ENCODE measurements around the gene PRKG1.

GRCh38 chr10:51377932-51378599 lies 303.8 kb downstream of the PRKG1 start:
- TF ChIP-seq CTCF (IDR thresholded peaks at IDR 0.05) (no peak), POLR2A (IDR thresholded peaks at IDR 0.05) (no peak)
